Ishikawa (cell line): Measurements from ENCODE around the gene SMOC1.

Source experiments
- CEBPB ChIP-seq: IDR thresholded peaks from 2 replicates; pipeline ENCODE4 v1.6.1; 2012
- CREB1 ChIP-seq: IDR thresholded peaks from 2 replicates; pipeline ENCODE4 v1.6.1; 2012; ENCODE audit warnings: low read depth
- EGR1 ChIP-seq: IDR thresholded peaks from 2 replicates; pipeline ENCODE4 v1.6.1; 2012
- EP300 ChIP-seq: IDR thresholded peaks from 2 replicates; pipeline ENCODE4 v1.6.1; 2012; ENCODE audit warnings: borderline replicate concordance
- FOXM1 ChIP-seq: IDR thresholded peaks from 2 replicates; pipeline ENCODE4 v1.6.1; 2012; ENCODE audit warnings: low read depth, borderline replicate concordance
- MAX ChIP-seq: IDR thresholded peaks from 2 replicates; pipeline ENCODE4 v1.6.1; 2012
- NFIC ChIP-seq: IDR thresholded peaks from 2 replicates; pipeline ENCODE4 v1.6.1; 2012
- RAD21 ChIP-seq: IDR thresholded peaks from 2 replicates; pipeline ENCODE4 v1.6.1; 2012; ENCODE audit warnings: low read depth
- REST ChIP-seq: IDR thresholded peaks from 2 replicates; pipeline ENCODE4 v1.6.1; 2012; ENCODE audit warnings: low read depth, mild to moderate bottlenecking
- TAF1 ChIP-seq: IDR thresholded peaks from 2 replicates; pipeline ENCODE4 v1.6.1; 2012; ENCODE audit warnings: low read depth, mild to moderate bottlenecking
- TCF12 ChIP-seq: IDR thresholded peaks from 2 replicates; pipeline ENCODE4 v1.6.1; 2012; ENCODE audit warnings: low read depth
- TEAD4 ChIP-seq: IDR thresholded peaks from 2 replicates; pipeline ENCODE4 v1.6.1; 2012
- USF1 ChIP-seq: IDR thresholded peaks from 2 replicates; pipeline ENCODE4 v1.6.1; 2012
- YY1 ChIP-seq: IDR thresholded peaks from 2 replicates; pipeline ENCODE4 v1.6.1; 2012; ENCODE audit warnings: low read depth
- ZBTB7A ChIP-seq: IDR thresholded peaks from 2 replicates; pipeline ENCODE4 v1.6.1; 2012; ENCODE audit warnings: low read depth

SMOC1 gene

GRCh38 chr14:69945912-69946311 lies 66.7 kb downstream of the SMOC1 start:
- TF ChIP-seq REST (no peak), EP300 (no peak), TCF12 (no peak)

DNA sequence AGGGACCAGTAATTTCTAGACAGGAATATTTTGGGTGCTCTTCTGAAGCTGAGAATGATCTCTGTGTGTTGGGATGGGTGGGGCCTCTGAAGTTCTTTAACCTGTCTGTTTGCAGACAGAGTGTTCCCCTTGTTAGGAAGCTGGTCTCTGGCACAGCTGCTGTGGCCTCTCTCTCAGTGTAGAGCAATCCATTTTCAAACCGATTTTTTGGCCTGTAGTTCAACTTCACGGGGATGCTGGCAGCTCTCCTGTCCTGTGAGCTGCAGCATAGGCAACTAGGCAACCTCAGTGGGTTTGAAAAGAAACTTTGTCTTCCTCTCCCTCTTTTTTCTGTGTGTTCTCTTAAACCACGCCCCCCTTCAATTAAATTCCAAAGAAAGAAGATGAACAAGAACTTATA lies 69.1 kb downstream of the SMOC1 start:
- TF ChIP-seq REST (no peak), CREB1 (no peak), RAD21 (no peak), TEAD4 (no peak), TCF12 (no peak), NFIC (no peak), TAF1 (no peak), EGR1 (no peak), ZBTB7A (no peak), FOXM1 (no peak), USF1 (no peak), MAX (no peak), YY1 (no peak)

DNA sequence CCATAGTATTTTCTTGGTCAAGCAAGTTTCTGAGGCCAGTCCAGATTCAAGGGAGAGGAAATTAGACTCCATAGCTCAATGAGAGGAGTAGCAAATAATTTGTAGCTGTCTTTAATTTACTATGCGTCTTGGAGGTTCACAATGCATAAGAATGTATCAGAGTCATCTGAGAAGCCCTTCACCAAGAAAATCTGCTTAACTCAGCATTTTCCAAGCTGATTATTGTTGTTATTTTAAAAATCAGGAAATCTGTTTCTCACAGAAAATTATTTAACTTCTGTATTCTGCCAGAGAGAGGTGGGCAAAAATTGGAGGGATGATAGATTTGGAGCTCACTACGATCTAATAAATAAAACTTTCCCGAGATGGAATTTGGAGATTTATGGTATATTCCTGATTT lies 72.0 kb downstream of the SMOC1 start:
- no peak for TF ChIP-seq YY1
- no peak for TF ChIP-seq REST
- no peak for TF ChIP-seq TCF12
- TF ChIP-seq CEBPB, result no peak
- TF ChIP-seq ZBTB7A, result no peak
- TF ChIP-seq TAF1, result no peak
- TF ChIP-seq MAX, result no peak
- no peak for TF ChIP-seq CREB1

DNA sequence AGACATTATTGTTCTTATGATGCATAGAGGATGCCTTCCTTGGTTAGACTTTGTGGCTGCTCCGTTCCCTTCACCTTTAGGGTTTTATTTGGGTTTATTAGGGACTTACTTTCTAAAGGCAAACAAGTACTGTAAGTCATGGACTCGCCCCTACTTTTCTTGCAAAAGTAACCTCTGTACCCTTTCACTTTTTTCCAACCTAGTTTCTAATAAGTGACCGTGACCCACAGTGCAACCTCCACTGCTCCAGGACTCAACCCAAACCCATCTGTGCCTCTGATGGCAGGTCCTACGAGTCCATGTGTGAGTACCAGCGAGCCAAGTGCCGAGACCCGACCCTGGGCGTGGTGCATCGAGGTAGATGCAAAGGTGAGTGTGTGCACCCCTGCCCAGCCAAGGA lies 72.7 kb downstream of the SMOC1 start:
- no peak for TF ChIP-seq EP300
- no peak for TF ChIP-seq USF1
- TF ChIP-seq CEBPB, result no peak
- no peak for TF ChIP-seq RAD21
- TF ChIP-seq TEAD4, result no peak
- TF ChIP-seq EGR1, result no peak

DNA sequence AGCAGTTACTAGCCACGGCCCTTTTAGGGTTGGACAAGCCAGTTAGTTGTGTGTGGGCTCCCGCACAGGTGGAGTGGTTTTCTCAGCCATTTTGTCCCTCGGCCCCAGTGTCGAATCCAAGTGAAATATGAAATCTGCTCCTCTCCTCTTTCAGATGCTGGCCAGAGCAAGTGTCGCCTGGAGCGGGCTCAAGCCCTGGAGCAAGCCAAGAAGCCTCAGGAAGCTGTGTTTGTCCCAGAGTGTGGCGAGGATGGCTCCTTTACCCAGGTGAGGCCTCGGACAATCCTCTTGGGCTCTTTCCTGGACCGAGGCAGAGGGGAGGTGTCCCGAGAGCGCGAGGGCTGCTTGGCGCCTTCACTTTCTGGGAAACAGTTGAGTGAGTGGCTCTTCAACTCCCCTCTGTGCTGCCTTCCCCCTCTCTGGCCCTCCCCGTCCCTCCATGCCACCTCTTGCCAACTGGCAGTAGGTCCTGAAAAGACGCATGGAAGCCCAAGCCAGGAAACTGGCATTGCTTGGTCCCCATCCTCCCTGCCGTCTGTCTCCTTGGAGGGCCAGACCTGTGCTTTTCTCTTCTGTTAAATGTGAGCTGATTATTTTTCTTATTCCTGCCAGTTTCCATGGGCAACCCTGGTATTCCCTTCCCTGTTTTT lies 74.2 kb downstream of the SMOC1 start:
- no peak for TF ChIP-seq ZBTB7A
- no peak for TF ChIP-seq CEBPB
- no peak for TF ChIP-seq NFIC
- no peak for TF ChIP-seq MAX
- TF ChIP-seq EP300, result no peak
- TF ChIP-seq TEAD4, result no peak
- TF ChIP-seq USF1, result no peak
- TF ChIP-seq EGR1, result no peak
- no peak for TF ChIP-seq TCF12
